DMS153 treated with DMSO at 0.1 percent for 48 hours (cell line): ENCODE measurements around the gene MYT1.
"Not testable (repeated sequence)": the region's sequence is repeated elsewhere in the genome, so short reads cannot be mapped to it uniquely, and the experiment has no call there.

Experiments
- DNase-seq: peaks from one replicate; lab custom pipeline; 2025; ENCODE audit not compliant: unreplicated experiment; lab: John Stamatoyannopoulos, UW

The MYT1 gene

DNA sequence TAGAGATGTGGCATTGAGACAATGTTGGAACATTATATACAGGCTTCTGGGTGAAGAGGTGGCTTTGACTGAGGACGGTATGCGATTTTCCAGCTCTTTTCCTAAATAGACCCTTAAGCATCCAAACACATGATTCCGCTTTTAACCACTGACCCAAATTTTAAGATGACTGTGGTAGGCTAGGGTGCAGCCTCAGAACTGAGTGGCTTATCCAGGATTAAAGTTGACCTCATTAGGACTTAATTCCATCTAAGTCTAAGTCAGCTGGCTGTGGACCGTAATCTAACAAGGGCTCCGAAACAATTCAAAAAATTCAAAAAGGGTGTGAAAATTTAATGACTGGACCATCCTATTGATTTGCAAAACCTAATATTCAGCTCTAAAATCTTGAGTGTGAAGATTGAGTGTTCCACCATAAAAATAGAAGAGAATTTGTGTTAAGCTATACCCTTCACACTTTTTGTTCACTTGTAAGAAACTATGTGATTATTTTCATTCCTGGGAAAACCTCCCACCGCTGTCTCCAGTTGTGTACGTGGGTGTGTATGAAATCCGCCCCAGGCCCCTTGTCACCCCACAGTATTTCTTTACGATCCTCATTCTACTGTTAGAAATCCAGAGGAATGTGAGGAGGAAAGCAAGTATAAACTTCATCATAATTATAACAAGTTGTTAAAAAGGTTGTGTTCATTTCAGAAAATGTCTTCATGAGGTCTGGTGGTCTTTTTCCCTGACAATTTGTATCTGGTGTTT is 94.0 kb downstream of the MYT1 start:
- DNase-seq = no peak

- DNase-seq = no peak
Measured at GRCh38 chr20:64260239-64260638, 96.0 kb downstream of the MYT1 start.

- no peak for DNase-seq
Measured at GRCh38 chr20:64261138-64261537, 96.9 kb downstream of the MYT1 start.

DNA sequence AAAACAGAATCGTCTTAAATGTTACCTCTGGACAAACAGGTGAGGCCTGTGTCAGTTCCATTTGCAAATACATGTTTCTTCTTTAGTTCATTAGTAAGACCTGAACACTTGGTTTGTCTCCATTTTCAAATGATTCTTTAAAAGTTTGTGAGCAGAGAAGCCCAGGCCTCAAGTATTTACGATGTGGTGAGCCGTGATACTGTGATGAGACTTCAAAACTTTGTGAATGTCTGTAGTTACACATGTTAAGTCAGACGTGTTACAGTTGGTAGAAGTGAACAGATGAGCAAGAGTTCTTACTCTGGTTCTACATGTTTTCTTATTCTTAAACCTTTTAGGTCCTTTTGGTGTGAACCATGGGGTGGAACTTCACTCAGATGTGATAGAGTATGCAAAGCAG is 99.8 kb downstream of the MYT1 start:
- no peak for DNase-seq

DNA sequence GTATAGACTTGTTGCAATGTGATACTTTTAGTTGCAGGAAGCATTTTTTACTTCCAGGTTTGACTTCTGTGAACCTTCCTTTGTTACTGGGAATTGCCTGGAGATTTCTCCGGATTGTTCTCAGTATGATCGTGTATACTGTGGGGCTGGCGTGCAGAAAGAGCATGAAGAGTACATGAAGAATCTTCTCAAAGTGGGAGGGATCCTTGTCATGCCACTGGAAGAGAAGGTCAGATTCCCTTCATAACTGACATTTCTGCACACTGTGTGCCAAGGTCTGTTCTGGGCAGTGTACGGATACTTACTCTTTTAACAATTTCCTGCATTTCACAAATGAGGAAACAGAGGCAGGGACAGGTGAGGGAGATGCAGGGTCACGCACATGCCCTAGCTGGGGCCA is 100.9 kb downstream of the MYT1 start:
- no peak for DNase-seq

DNA sequence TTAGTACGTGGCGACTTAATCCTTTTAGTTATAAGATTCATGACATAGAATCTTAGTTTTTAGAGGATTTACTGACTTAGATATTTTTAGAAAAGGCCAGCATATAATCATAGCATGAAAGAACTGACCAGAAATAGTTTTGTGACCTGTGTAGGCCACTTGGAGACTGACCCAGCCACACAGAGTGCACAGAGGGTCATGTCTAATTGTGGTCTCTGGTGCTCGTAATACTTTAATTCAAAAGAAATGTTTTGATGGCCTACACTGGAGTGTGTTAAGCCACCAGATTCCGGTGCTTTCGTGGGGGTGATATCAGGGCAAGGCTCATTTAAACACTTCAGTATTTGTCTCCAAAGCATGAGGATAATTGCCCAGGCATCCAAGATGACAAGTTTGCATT is 102.7 kb downstream of the MYT1 start:
- DNase-seq = no peak

DNA sequence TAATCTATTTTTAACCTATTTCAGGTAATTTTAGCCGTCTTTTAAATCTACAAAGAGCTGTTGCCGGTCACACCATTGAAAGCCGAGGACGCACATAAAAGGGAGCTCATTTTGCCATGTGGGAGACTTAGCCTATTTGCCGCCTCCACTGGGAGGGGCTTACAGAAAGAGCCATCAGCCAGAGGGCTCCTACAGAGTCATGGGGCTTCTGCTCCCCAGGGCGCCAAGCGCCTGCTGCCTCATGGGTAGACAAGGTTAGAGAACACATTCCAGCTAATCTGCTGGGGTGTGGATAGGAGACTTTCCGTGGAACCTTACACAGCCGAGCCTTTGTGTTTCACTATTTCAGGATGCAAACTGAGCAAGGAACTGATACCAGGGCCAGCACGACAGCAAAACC is 103.9 kb downstream of the MYT1 start:
- no peak for DNase-seq

GRCh38 chr20:64269604-64270411 is 105.6 kb downstream of the MYT1 start:
- DNase-seq = no peak

DNA sequence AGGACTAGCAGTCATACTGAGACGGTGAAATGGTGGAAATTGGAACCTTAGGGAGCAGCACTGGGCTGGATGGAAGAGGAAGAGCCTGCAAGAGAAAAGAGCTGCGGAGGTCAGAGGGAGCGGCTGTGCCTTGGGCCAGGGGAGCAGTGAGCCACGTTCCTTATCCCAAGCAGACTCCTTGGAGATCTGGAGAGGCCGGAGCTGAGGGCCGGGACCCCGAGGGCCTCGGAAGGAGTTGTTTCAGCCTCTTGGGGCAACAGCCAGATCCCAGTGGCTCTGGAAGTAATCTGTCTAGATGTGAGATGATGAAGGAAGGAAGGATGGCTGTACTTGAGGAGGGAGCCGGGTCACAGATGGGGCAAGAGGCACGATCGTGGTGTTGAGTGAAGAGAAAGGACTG is 107.4 kb downstream of the MYT1 start:
- no peak for DNase-seq

DNA sequence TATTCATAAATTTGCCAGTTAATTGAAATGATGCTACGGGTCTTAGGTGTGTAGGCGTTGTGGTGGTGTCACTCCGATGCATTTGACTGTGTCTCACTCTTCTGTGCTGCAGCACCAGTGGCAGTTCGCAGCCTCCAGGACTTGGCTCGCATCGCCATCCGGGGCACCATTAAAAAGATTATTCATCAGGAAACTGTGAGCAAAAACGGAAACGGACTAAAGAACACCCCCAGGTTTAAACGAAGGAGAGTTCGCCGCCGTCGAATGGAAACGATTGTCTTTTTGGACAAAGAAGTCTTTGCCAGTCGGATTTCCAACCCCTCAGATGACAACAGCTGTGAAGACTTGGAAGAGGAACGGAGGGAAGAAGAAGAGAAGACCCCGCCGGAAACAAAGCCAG is 108.9 kb downstream of the MYT1 start:
- DNase-seq = no peak

GRCh38 chr20:64276817-64277216 is 112.6 kb downstream of the MYT1 start:
- DNase-seq = no peak

DNA sequence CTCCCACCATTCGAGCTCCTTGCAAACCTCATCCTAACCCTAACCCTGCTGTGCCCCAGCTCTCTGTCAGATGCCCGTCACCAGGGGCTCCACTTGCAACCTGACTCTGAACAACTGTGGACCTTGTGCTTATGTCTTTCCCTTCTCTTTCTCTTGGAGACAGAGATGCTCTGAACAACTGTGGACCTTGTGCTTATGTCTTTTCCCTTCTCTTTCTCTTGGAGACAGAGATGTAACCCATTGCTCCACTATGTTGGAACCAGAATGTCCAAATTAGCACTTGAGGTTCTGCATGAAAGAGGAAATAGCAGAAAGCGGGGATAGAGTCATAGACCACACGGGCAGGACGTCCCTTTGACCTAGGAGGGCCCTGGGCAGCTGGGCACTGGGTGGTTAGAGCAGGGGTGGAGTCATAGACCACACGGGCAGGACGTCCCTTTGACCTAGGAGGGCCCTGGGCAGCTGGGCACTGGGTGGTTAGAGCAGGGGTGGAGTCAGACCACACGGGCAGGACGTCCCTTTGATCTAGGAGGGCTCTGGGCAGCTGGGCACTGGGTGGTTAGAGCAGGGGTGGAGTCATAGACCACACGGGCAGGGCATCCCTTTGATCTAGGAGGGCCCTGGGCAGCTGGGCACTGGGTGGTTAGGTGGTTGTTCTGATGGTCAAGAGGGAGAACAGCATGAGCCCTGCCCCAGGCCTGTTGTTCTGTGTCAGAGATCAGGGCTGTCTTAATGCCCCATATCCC is 113.5 kb downstream of the MYT1 start:
- DNase-seq = no peak

DNA sequence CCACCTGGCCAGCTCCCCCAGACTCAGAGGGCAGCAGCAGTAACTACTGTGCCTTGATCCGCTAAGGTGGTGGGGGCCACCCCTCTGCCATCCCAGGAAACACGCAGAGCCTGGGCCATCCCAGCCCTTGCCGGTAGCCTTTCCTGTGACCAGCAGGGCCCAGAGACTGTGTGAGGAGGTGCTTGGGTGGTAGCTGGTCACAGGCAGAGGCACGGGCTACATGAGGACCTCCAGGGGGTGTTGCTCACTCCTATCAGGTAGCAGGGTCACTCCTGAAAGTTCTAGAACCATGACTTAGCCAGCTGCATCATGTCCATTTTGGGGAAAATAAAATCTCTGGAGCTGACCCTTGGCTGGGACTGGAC is 114.0 kb downstream of the MYT1 start:
- DNase-seq = no peak

DNA sequence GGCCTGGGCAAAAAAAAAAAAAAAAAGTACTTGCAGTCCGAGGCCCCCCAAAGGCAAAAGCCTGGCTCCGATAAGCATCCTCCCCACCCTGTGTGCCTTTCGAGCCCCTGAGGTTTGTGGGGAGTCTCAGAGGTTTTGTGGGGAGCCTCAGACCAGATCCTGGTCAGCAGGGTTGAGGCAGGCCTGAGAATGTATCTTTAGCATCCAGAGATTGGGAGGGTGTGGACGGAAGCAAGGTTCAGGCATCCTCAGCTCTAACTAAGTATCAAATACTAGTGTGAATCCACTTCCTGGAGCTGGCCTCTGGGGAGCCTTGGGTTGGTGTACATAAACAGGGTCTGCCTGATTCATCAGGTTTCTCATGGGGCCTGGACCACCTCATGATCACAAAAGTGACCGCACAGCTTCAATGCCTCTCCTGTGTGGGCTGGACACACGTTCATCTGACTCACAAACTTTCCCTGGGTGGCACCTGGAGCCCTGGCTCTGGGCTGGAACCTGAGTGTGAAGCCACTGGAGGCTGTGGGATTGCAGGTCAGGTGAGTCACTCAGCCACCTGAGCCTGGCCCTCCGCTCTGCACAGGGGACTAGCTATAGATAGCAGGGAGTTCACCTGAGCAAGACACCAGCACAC is 115.7 kb downstream of the MYT1 start:
- no peak for DNase-seq

- DNase-seq = no peak
Measured at GRCh38 chr20:64280460-64280843, 116.2 kb downstream of the MYT1 start.

DNA sequence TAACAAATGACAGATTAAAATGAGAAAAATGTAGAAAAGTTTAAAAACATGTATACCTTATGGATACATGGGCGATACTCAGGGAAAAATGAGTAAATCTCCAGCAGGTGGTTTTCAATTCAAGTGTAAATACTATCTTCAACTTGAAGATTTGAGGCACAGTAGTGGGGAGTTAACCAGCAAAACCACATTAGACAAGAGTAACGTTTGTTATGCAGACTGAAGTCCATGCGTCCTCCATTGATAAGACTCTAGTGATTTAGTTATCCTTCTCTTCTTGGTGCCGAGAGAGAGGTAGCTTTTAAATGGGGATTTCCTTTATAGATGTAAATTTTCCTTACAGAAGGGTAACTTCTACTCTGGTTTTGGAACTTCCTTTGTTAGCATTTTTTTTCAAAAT is 119.4 kb downstream of the MYT1 start:
- DNase-seq = no peak

DNA sequence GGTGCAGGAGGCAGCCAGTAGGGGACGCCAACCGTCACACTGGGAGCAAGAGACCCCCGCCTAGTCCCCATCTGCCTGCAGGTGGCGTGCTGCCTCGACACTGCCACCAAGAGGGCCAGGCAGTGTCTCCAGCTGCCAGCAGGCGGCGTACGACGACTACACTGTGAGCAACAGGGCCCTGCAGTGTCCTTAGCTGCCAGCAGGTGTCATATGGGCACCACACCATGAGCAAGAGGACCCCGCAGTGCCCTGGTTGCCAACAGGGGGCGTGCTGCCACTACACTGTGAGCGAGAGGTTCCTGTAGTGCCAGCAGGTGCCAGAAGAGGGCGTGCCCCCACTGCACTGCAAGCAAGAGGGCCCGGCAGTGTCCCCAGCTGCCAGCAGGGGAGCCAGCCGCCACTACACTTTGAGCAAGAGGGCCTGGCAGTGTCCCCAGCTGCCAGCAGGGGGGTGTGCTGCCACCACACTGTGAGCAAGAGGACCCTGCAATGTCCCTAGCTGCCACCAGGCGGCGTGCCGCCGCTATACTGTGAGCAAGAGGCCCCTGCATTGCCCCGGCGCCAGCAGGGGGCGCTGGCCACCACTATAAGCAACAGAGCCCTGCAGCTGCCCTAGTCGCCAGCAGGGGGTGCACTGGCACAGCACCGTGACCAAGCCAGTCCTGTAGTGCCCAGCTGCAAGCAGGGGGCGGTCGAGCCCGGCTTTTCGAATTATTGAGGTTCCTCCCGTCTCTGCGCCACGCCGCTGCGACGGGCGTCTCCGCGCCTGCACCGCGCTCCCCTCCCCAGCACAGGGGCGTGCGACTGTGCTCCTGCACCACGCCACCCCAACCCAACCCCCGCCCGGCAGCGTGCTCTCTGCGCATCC is 121.6 kb downstream of the MYT1 start:
- peak; percentile 4 for DNase-seq

- DNase-seq = not testable (repeated sequence)
Measured at GRCh38 chr20:64286447-64287263, 122.4 kb downstream of the MYT1 start.

GRCh38 chr20:64287264-64287590 is 123.0 kb downstream of the MYT1 start:
- DNase-seq = not testable (repeated sequence)
